HCT116 (cell line): ENCODE results near the gene HSD17B1. TPM values are rescaled to one million over a fixed set of nuclear protein-coding genes. Genes with fewer than 3 reads are reported as not detected.

Source experiments
- ATAC-seq: fragments of 200-7000 bp; cut with Tn5 transposase; 2 replicates; pipeline ENCODE4 v1.9.1; 2020; ENCODE audit warnings: mild to moderate bottlenecking, moderate library complexity
- BruUV-seq: library from RNA; stranded (reverse); fragments of 400-500 nt; replicated peaks from 2 replicates; lab custom pipeline; 2021; lab: Mats Ljungman, UMichigan
- CTCF ChIA-PET: fragments of 300-600 bp; sonication (Branson Sonifier 250); formaldehyde crosslinking; loops from one replicate; lab custom pipeline; 2021; ENCODE audit warnings: antibody characterized with exemption; lab: Charles Lee
- POLR2A ChIA-PET: fragments of 300-600, 350-600 bp; sonication (Branson Sonifier 250); formaldehyde crosslinking; loops from one replicate; lab custom pipeline; 2021; ENCODE audit warnings: antibody characterized with exemption; lab: Charles Lee
- RAD21 ChIA-PET, 2 experiments: fragments of 300-600 bp; sonication (Branson Sonifier 250); formaldehyde crosslinking; loops; one replicate each; lab custom pipeline; 2023; ENCODE audit warnings: low total read pairs in 2 of 2; ENCODE audit not compliant: uncharacterized antibody in 2 of 2, unreplicated experiment in 2 of 2, low non-redundant PET in 1 of 2; lab: Charles Lee
- DNase-seq: peaks from one replicate; pipeline ENCODE4 v3.0.0-alpha.2; 2010; ENCODE audit warnings: low read depth, low spot score
- H2AFZ ChIP-seq: fragments of 200-600 bp; shearing (Covaris generic), sonication (generic); 2 replicates; pipeline ENCODE4 v1.6.1; 2017; ENCODE audit warnings: low read depth, mixed run types, mixed read lengths, antibody characterized with exemption, low read length; ENCODE audit not compliant: poor library complexity, severe bottlenecking
- H3K27ac ChIP-seq: 2 replicates; pipeline ENCODE4 v1.5.1; 2012; ENCODE audit warnings: low read depth, low read length
- H3K27me3 ChIP-seq: fragments of 200-600 bp; sonication (generic); 2 replicates; pipeline ENCODE4 v1.6.1; 2016; ENCODE audit warnings: mixed run types, low read length, mixed read lengths; ENCODE audit not compliant: insufficient read depth
- H3K36me3 ChIP-seq, 2 experiments: fragments of 200-500 bp in 1 of 2; fragments of 200-600 bp in 1 of 2; sonication (Bioruptor generic) in 1 of 2; sonication (generic) in 1 of 2; 2 replicates each; pipeline versions ENCODE4 v1.5.1 to v1.6.1; 2014 to 2016; ENCODE audit warnings: low read length in 2 of 2, inconsistent platforms in 1 of 2, mixed read lengths in 1 of 2, mixed run types in 1 of 2; ENCODE audit not compliant: insufficient read depth in 2 of 2, control insufficient read depth in 1 of 2
- H3K4me1 ChIP-seq, 2 experiments: fragments of 200-600 bp in 1 of 2; sonication (generic) in 1 of 2; 2 replicates each; pipeline versions ENCODE4 v1.5.1 to v1.6.1; 2012 to 2017; ENCODE audit warnings: low read length in 2 of 2, inconsistent platforms in 1 of 2, mild to moderate bottlenecking in 1 of 2, mixed read lengths in 1 of 2, mixed run types in 1 of 2, moderate library complexity in 1 of 2; ENCODE audit not compliant: insufficient read depth in 2 of 2, control insufficient read depth in 1 of 2
- H3K4me2 ChIP-seq: fragments of 200-600 bp; sonication (generic); 2 replicates; pipeline ENCODE4 v1.6.1; 2017; ENCODE audit warnings: mixed run types, low read length, mixed read lengths
- H3K4me3 ChIP-seq, 2 experiments: fragments of 200-600 bp in 1 of 2; sonication (generic) in 1 of 2; replicated peaks in 1 of 2; 2 replicates each; pipeline ENCODE4 v1.5.1; 2011 to 2016; ENCODE audit warnings: low read length in 2 of 2, control low read depth in 1 of 2, low read depth in 1 of 2, mild to moderate bottlenecking in 1 of 2, mixed read lengths in 1 of 2, mixed run types in 1 of 2
- H3K79me2 ChIP-seq: fragments of 200-600 bp; sonication (generic); 2 replicates; pipeline ENCODE4 v1.6.1; 2017; ENCODE audit warnings: mild to moderate bottlenecking, mixed run types, low read length, moderate library complexity, mixed read lengths; ENCODE audit not compliant: insufficient read depth
- H3K9ac ChIP-seq: fragments of 200-600 bp; sonication (generic); 2 replicates; pipeline ENCODE4 v1.6.1; 2016; ENCODE audit warnings: low read length, mixed read lengths
- H3K9me2 ChIP-seq: fragments of 200-600 bp; sonication (generic), shearing (Covaris generic); 2 replicates; pipeline ENCODE4 v1.6.1; 2017; ENCODE audit warnings: mixed run types, mild to moderate bottlenecking, moderate library complexity; ENCODE audit not compliant: insufficient read depth
- H3K9me3 ChIP-seq, 2 experiments: fragments of 200-500 bp in 1 of 2; fragments of 200-600 bp in 1 of 2; sonication (Bioruptor generic) in 1 of 2; sonication (generic) in 1 of 2; 2 replicates each; pipeline ENCODE4 v1.6.1; 2014 to 2017; ENCODE audit warnings: low read length in 2 of 2, mixed read lengths in 2 of 2, inconsistent platforms in 1 of 2, low read depth in 1 of 2, mild to moderate bottlenecking in 1 of 2, mixed run types in 1 of 2, moderate library complexity in 1 of 2; ENCODE audit not compliant: control insufficient read depth in 1 of 2, insufficient read depth in 1 of 2
- H4K20me1 ChIP-seq: fragments of 200-600 bp; sonication (generic), shearing (Covaris generic); 2 replicates; pipeline ENCODE4 v1.6.1; 2017; ENCODE audit warnings: mixed run types, mild to moderate bottlenecking, moderate library complexity; ENCODE audit not compliant: insufficient read depth
- ATF3 ChIP-seq: IDR thresholded peaks from 2 replicates; pipeline ENCODE4 v1.6.1; 2012
- CBX3 ChIP-seq: IDR thresholded peaks from 2 replicates; pipeline ENCODE4 v1.6.1; 2012; ENCODE audit warnings: low read depth
- CEBPB ChIP-seq: IDR thresholded peaks from 2 replicates; pipeline ENCODE4 v1.6.1; 2012; ENCODE audit warnings: low read depth
- EGR1 ChIP-seq: IDR thresholded peaks from 2 replicates; pipeline ENCODE4 v1.6.1; 2012; ENCODE audit warnings: low read depth
- ELF1 ChIP-seq: IDR thresholded peaks from 2 replicates; pipeline ENCODE4 v1.6.1; 2012; ENCODE audit warnings: low read depth, borderline replicate concordance
- EZH2 ChIP-seq: fragments of 200-600 bp; sonication (generic); IDR thresholded peaks from 2 replicates; pipeline ENCODE4 v1.6.1; 2017; ENCODE audit warnings: antibody characterized with exemption, mixed run types
- FOSL1 ChIP-seq: IDR thresholded peaks from 2 replicates; pipeline ENCODE4 v1.6.1; 2012; ENCODE audit warnings: low read depth
- JUND ChIP-seq: IDR thresholded peaks from 2 replicates; pipeline ENCODE4 v1.6.1; 2012
- RAD21 ChIP-seq: IDR thresholded peaks from 2 replicates; pipeline ENCODE4 v1.6.1; 2012; ENCODE audit warnings: low read depth, mild to moderate bottlenecking
- REST ChIP-seq: IDR thresholded peaks from 2 replicates; pipeline ENCODE4 v1.6.1; 2012; ENCODE audit warnings: low read depth
- SIN3A ChIP-seq: IDR thresholded peaks from 2 replicates; pipeline ENCODE4 v1.6.1; 2012; ENCODE audit warnings: low read depth
- SRF ChIP-seq: IDR thresholded peaks from 2 replicates; pipeline ENCODE4 v1.6.1; 2012; ENCODE audit warnings: low read depth
- TCF7L2 ChIP-seq: IDR thresholded peaks from 2 replicates; pipeline ENCODE4 v1.7.0; 2011; ENCODE audit warnings: borderline replicate concordance, inconsistent platforms; ENCODE audit not compliant: insufficient read depth, insufficient read length; ENCODE audit errors: extremely low read depth
- YY1 ChIP-seq: IDR thresholded peaks from 2 replicates; pipeline ENCODE4 v1.6.1; 2011; ENCODE audit warnings: low read length, low read depth, moderate library complexity, mild to moderate bottlenecking; ENCODE audit not compliant: insufficient replicate concordance; ENCODE audit errors: extremely low read depth
- ZFX ChIP-seq: fragments of 450-650 bp; IDR thresholded peaks from 2 replicates; pipeline ENCODE4 v1.6.1; 2017
- ZNF274 ChIP-seq: fragments of 200-500 bp; sonication (Bioruptor generic); IDR thresholded peaks from 2 replicates; pipeline ENCODE4 v1.6.1; 2014; ENCODE audit warnings: mild to moderate bottlenecking, low read depth, low read length, inconsistent platforms
- intact Hi-C: fragments of 100-400 bp; cut with micrococcal nuclease; formaldehyde crosslinking; loops from 2 replicates; pipeline ENCODE4 v1.10.0; 2022
- total RNA-seq: library from RNA; stranded (reverse); gene quantifications from one replicate; pipeline ENCODE4 v1.2.1, GENCODE V29; 2021; ENCODE audit not compliant: unreplicated experiment
- TF ChIP-seq, protein P1 (sequence below), 3 experiments: fragments of 200-600 bp in 1 of 3; sonication (generic) in 1 of 3; IDR thresholded peaks in 2 of 3; conservative IDR thresholded peaks in 1 of 3; 2 replicates each; pipeline ENCODE4 v1.5.1; 2012 to 2017; ENCODE audit warnings: low read depth in 2 of 3, low read length in 2 of 3, antibody characterized with exemption in 1 of 3, borderline replicate concordance in 1 of 3, control low read depth in 1 of 3, mild to moderate bottlenecking in 1 of 3, mixed read lengths in 1 of 3, mixed run types in 1 of 3, moderate library complexity in 1 of 3; ENCODE audit not compliant: insufficient read depth in 1 of 3
- TF ChIP-seq, protein P2 (sequence below): IDR thresholded peaks from 2 replicates; pipeline ENCODE4 v1.6.1; 2012
- TF ChIP-seq, protein P3 (sequence below): IDR thresholded peaks from 2 replicates; pipeline ENCODE4 v1.6.1; 2011; ENCODE audit warnings: mild to moderate bottlenecking, low read length, moderate library complexity; ENCODE audit not compliant: insufficient replicate concordance; ENCODE audit errors: extremely low read depth

HSD17B1 gene
- total RNA-seq, 1 experiment from 2014 or later, result 1.4 TPM

- Histone ChIP-seq H3K27ac (no peak overlapping the region), H3K4me3 (no peak overlapping the region), H3K9ac (no peak overlapping the region), H3K27me3 (no peaks in the 10 kb centered on the region), H4K20me1 (no peaks in the 10 kb centered on the region), H3K9me3 (no peaks in the 10 kb centered on the region), H3K4me2 (no peak overlapping the region)
- RAD21 ChIA-PET, result interaction anchor here (0.6 to 1.3 kb wide), 10 partner anchors 8 to 306 kb away, joined by 3 to 7 read pairs (median 4); partner anchors contain the start of genes CAVIN1 (in 2 of the 2), NAGLU (in 1 of the 2) and STAT3 (in 1 of the 2)
- intact Hi-C loops, result loop anchor here (1.0 to 10.0 kb wide), 3 partner anchors 205 to 503 kb away; partner anchors contain the start of gene NKIRAS2
- POLR2A ChIA-PET, result interaction anchor here (0.6 to 1.1 kb wide), 5 partner anchors 10 to 203 kb away, joined by 3 to 7 read pairs (median 3); partner anchors contain the start of gene CAVIN1
- no peak for DNase-seq
- no peak for TF ChIP-seq EZH2
- no peak for TF ChIP-seq SIN3A
- TF ChIP-seq, protein P1, sequence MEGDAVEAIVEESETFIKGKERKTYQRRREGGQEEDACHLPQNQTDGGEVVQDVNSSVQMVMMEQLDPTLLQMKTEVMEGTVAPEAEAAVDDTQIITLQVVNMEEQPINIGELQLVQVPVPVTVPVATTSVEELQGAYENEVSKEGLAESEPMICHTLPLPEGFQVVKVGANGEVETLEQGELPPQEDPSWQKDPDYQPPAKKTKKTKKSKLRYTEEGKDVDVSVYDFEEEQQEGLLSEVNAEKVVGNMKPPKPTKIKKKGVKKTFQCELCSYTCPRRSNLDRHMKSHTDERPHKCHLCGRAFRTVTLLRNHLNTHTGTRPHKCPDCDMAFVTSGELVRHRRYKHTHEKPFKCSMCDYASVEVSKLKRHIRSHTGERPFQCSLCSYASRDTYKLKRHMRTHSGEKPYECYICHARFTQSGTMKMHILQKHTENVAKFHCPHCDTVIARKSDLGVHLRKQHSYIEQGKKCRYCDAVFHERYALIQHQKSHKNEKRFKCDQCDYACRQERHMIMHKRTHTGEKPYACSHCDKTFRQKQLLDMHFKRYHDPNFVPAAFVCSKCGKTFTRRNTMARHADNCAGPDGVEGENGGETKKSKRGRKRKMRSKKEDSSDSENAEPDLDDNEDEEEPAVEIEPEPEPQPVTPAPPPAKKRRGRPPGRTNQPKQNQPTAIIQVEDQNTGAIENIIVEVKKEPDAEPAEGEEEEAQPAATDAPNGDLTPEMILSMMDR (IDR thresholded peaks at IDR 0.05 in 2 of 3, conservative IDR thresholded peaks at IDR 0.05 in 1 of 3; ENCODE audit: borderline replicate concordance in 1 of 3, insufficient read depth in 1 of 3, low read depth in 2 of 3, low read length in 2 of 3), result no peak
- no peak for TF ChIP-seq CEBPB
- no peak for TF ChIP-seq JUND
- no peak for TF ChIP-seq ELF1
- no peak for TF ChIP-seq YY1
- no peak for TF ChIP-seq ZNF274
- no peak for TF ChIP-seq ZFX
- no peak for TF ChIP-seq TCF7L2
- no peak for TF ChIP-seq SRF
- TF ChIP-seq RAD21, result no peak
- no peak for TF ChIP-seq CBX3
- no peak for TF ChIP-seq FOSL1
- TF ChIP-seq ATF3, result no peak
- no peak for TF ChIP-seq REST
- TF ChIP-seq, protein P2, sequence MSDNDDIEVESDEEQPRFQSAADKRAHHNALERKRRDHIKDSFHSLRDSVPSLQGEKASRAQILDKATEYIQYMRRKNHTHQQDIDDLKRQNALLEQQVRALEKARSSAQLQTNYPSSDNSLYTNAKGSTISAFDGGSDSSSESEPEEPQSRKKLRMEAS, result no peak
- TF ChIP-seq, protein P3, sequence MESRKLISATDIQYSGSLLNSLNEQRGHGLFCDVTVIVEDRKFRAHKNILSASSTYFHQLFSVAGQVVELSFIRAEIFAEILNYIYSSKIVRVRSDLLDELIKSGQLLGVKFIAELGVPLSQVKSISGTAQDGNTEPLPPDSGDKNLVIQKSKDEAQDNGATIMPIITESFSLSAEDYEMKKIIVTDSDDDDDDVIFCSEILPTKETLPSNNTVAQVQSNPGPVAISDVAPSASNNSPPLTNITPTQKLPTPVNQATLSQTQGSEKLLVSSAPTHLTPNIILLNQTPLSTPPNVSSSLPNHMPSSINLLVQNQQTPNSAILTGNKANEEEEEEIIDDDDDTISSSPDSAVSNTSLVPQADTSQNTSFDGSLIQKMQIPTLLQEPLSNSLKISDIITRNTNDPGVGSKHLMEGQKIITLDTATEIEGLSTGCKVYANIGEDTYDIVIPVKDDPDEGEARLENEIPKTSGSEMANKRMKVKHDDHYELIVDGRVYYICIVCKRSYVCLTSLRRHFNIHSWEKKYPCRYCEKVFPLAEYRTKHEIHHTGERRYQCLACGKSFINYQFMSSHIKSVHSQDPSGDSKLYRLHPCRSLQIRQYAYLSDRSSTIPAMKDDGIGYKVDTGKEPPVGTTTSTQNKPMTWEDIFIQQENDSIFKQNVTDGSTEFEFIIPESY, result no peak
- no peak for TF ChIP-seq EGR1
- TF ChIP-seq, all 23 proteins: peak for 0
- no TSS peak for BruUV-seq
- ATAC-seq, result no peak
- Histone ChIP-seq H2AFZ (no peak overlapping the region), H3K79me2 (no peaks in the 10 kb centered on the region), H3K9me2 (no peaks in the 10 kb centered on the region), H3K4me1 (peaks cover 29 to 66% of the 10 kb centered on the region in 2 experiments), H3K36me3 (no peaks in the 10 kb centered on the region)
- CTCF ChIA-PET, result interaction anchor here (0.6 to 2.3 kb wide), 26 partner anchors 7 to 504 kb away, joined by 3 to 33 read pairs (median 4); partner anchors contain the start of genes CAVIN1, KAT2A and NAGLU
Measured at GRCh38 chr17:42527932-42528331, 24.8 kb upstream of the HSD17B1 start.
